ENCODE data around the gene ZNF81.

The ZNF81 gene

DNA sequence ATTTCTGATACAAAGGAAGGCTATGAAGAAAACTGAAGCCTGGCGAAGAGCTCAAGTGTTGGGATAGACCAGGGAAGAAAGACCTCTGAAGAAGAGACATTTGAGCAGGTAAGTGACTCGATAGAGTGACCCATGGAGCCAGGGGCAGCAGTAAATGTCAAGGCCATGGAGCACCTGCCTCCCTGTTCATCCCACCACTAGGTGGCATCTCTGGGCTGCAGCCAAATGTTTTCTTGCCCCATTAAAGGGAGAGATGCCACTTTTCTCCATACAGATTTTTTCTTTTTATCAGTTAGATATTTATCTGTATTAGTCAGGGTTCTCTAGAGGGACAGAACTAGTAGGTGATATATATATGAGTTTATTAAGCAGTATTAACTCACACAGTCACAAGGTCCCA is 4.9 kb upstream of the ZNF81 start:
- TF ChIP-seq POLR2AphosphoS5 (IDR thresholded peaks at IDR 0.05; ENCODE audit: low read depth, low read length), result no peak
- no peak for TF ChIP-seq SIN3A (IDR thresholded peaks at IDR 0.05; ENCODE audit: borderline replicate concordance, insufficient read depth, low read length)
- TF ChIP-seq TAF1 (IDR thresholded peaks at IDR 0.05; ENCODE audit: borderline replicate concordance, insufficient read depth, low read length), result no peak
- no peak for TF ChIP-seq FOXP2 (optimal IDR thresholded peaks at IDR 0.05; ENCODE audit: borderline replicate concordance, extremely low read depth, extremely low read length, insufficient read depth)
- TF ChIP-seq, protein P1, sequence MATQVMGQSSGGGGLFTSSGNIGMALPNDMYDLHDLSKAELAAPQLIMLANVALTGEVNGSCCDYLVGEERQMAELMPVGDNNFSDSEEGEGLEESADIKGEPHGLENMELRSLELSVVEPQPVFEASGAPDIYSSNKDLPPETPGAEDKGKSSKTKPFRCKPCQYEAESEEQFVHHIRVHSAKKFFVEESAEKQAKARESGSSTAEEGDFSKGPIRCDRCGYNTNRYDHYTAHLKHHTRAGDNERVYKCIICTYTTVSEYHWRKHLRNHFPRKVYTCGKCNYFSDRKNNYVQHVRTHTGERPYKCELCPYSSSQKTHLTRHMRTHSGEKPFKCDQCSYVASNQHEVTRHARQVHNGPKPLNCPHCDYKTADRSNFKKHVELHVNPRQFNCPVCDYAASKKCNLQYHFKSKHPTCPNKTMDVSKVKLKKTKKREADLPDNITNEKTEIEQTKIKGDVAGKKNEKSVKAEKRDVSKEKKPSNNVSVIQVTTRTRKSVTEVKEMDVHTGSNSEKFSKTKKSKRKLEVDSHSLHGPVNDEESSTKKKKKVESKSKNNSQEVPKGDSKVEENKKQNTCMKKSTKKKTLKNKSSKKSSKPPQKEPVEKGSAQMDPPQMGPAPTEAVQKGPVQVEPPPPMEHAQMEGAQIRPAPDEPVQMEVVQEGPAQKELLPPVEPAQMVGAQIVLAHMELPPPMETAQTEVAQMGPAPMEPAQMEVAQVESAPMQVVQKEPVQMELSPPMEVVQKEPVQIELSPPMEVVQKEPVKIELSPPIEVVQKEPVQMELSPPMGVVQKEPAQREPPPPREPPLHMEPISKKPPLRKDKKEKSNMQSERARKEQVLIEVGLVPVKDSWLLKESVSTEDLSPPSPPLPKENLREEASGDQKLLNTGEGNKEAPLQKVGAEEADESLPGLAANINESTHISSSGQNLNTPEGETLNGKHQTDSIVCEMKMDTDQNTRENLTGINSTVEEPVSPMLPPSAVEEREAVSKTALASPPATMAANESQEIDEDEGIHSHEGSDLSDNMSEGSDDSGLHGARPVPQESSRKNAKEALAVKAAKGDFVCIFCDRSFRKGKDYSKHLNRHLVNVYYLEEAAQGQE (IDR thresholded peaks at IDR 0.05; ENCODE audit: insufficient read depth in 1 of 2, low read depth in 2 of 2, low read length in 2 of 2), result no peak

DNA sequence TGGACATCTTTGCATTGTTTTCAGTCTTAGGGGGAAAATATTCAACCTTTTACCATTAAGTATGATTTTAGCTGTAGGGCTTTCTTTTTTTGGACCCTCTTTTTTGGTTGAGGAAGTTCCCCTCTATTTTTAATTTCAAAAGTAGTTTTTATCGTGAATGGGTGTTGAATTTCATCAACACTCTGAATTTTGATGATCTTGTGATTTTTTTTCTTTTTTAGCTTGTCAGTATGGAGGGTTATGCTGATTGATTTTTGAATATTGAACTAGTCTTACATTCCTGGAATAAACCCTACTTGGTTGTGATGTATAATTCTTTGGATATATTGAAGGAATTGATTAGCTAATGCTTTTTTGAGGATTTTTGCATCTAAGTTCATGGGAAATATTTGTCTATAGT is 1.7 kb downstream of the ZNF81 start:
- TF ChIP-seq FOXP2 (optimal IDR thresholded peaks at IDR 0.05; ENCODE audit: borderline replicate concordance, extremely low read depth, extremely low read length, insufficient read depth) (no peak), POLR2AphosphoS5 (IDR thresholded peaks at IDR 0.05; ENCODE audit: low read depth, low read length) (no peak), TAF1 (IDR thresholded peaks at IDR 0.05; ENCODE audit: borderline replicate concordance, insufficient read depth, low read length) (no peak), SIN3A (IDR thresholded peaks at IDR 0.05; ENCODE audit: borderline replicate concordance, insufficient read depth, low read length) (no peak)
- TF ChIP-seq, protein P1 (IDR thresholded peaks at IDR 0.05; ENCODE audit: insufficient read depth in 1 of 2, low read depth in 2 of 2, low read length in 2 of 2), result no peak

DNA sequence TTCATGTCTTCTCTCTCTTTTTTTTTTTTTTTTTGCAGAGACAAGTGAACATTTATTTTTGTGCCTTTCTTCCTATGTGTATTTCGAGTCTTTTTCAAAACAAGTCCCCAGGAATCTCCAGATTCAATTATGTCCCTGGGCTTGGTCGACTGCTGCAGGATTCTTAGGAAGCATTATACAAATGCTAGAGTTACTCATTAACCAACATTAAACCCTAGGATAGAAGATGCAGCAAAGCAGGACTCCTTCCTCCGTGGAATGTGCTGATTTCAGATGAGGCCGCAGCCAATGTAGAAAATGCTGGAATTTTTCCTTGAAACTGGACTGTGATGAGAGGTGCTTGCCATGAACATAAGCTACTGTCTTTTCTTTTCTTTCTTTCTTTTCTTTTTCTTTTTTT is 3.4 kb downstream of the ZNF81 start:
- TF ChIP-seq, protein P1 (IDR thresholded peaks at IDR 0.05; ENCODE audit: insufficient read depth in 1 of 2, low read depth in 2 of 2, low read length in 2 of 2), result no peak
- TF ChIP-seq POLR2AphosphoS5 (IDR thresholded peaks at IDR 0.05; ENCODE audit: low read depth, low read length) (no peak), FOXP2 (optimal IDR thresholded peaks at IDR 0.05; ENCODE audit: borderline replicate concordance, extremely low read depth, extremely low read length, insufficient read depth) (no peak), TAF1 (IDR thresholded peaks at IDR 0.05; ENCODE audit: borderline replicate concordance, insufficient read depth, low read length) (no peak), SIN3A (IDR thresholded peaks at IDR 0.05; ENCODE audit: borderline replicate concordance, insufficient read depth, low read length) (no peak)

DNA sequence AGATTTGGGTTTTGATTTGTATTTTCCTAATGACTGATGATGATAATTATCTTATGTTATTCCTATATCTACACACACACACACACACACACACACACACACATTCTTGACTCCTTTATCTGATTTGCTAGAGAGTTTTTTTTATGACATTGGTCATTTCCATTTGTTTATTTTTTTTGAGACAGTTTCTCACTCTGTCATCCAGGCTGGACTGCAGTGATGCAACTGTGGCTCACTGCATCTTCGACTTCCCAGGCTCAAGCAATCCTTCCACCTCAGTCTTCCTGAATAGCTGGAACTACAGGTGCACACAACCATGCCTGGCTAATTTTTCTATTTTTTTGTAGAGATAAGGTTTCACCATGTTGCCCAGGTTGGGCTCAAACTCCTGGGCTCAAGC is 6.7 kb downstream of the ZNF81 start:
- TF ChIP-seq, protein P1 (IDR thresholded peaks at IDR 0.05; ENCODE audit: insufficient read depth in 1 of 2, low read depth in 2 of 2, low read length in 2 of 2), result no peak
- no peak for TF ChIP-seq TAF1 (IDR thresholded peaks at IDR 0.05; ENCODE audit: borderline replicate concordance, insufficient read depth, low read length)
- no peak for TF ChIP-seq POLR2AphosphoS5 (IDR thresholded peaks at IDR 0.05; ENCODE audit: low read depth, low read length)
- TF ChIP-seq FOXP2 (optimal IDR thresholded peaks at IDR 0.05; ENCODE audit: borderline replicate concordance, extremely low read depth, extremely low read length, insufficient read depth), result no peak
- TF ChIP-seq SIN3A (IDR thresholded peaks at IDR 0.05; ENCODE audit: borderline replicate concordance, insufficient read depth, low read length), result no peak

DNA sequence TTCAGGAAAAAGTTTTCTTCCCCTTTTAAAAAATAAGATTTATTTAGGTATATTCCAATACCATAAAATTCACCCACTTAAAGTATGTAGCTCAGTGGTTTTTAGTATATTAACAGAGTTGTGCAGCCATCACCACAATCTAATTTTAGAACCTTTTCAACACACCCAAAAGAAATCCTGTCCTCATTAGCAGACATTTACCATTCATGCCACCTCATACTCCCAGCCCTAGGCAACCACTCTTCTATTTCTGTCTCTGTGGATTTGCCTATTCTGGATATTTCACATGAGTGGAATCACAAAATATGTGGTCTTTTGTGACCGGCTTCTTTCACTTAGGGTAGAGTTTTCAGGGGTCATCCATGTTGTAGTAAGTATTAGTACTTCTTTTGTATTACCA is 7.4 kb downstream of the ZNF81 start:
- TF ChIP-seq POLR2AphosphoS5 (IDR thresholded peaks at IDR 0.05; ENCODE audit: low read depth, low read length), result no peak
- no peak for TF ChIP-seq TAF1 (IDR thresholded peaks at IDR 0.05; ENCODE audit: borderline replicate concordance, insufficient read depth, low read length)
- no peak for TF ChIP-seq FOXP2 (optimal IDR thresholded peaks at IDR 0.05; ENCODE audit: borderline replicate concordance, extremely low read depth, extremely low read length, insufficient read depth)
- TF ChIP-seq, protein P1 (IDR thresholded peaks at IDR 0.05; ENCODE audit: insufficient read depth in 1 of 2, low read depth in 2 of 2, low read length in 2 of 2), result no peak
- TF ChIP-seq SIN3A (IDR thresholded peaks at IDR 0.05; ENCODE audit: borderline replicate concordance, insufficient read depth, low read length), result no peak

All from PFSK-1 (cell line).